CD4-positive, alpha-beta T cell treated with Interferon alpha-2 for 1 hour (primary cell): ENCODE measurements around the gene DIP2C.

Source experiments
- DNase-seq, 2 donors: peaks; one replicate each; pipeline ENCODE4 v3.0.0-alpha.2; 2020 to 2022

DIP2C gene

DNA sequence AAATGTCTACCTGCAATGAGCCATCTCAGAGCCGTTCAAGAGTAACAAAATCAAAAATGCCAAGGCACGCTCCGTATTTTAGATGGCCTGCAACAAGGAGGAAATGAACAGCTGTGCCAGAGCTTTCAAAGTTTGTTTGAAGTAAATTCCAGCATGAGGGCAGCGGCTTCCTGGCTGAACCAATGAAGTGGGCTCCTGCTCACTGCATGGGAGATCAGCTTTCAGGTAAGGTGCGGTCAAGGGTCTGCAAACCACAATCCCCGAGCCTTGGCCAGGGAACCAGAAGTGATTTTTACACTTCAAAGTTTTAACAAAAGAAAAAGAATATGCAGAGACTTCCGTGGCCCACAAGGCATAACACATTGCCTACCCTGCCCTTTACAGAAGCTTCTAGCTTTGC, 120.6 kb downstream of the DIP2C start:
- no peak for DNase-seq

- no peak for DNase-seq
Observed at GRCh38 chr10:567869-568268, 121.6 kb downstream of the DIP2C start.

DNA sequence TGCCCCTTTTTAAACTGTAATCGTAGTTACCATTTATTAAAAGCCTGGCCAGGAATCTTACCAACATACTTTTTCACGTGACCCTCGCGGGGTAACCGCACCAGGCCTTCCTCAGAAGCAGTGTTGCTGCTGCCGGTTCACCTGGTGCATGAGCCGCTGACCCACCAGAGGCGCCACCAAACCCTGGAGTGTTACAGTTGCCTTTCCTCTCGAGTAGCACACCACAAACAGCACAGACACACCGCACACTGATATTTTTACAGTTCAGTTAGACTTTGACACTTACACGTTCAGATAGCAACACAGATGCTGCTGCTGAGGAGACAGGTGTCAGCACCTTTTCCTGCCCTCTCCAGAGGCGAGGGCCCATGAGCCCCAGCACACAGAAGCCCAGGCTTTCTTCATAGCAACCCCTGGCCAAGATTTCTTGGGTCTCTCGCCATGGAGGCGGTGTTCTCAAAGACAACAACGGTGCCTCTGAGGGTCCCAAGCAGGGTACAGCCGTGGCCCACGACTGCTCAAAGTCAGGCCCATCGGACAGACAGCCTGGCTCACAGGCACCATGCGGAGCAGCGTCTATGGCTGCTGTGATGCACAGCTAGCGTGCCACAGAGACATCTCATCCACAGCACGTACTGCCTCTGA, 123.1 kb downstream of the DIP2C start:
- DNase-seq: no peak

DNA sequence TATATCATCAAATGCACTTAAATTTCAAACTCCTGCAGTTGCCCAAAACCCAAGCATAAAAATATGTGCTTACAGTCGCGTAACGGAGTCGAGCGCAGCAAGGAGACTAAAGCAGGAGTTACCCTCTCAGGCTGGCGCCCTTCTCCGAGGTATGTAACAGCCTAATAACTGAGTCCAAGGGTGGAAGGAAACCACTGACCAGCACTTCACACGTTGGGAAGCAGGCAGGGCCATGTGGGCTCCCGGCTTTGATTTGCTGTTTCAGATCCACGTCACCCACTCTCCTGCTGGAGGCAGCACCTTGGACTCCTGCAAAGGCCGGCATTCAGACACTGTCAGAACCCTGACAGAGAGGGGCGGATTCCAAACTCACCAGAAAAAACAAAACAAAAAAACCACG, 123.8 kb downstream of the DIP2C start:
- DNase-seq: no peak

DNA sequence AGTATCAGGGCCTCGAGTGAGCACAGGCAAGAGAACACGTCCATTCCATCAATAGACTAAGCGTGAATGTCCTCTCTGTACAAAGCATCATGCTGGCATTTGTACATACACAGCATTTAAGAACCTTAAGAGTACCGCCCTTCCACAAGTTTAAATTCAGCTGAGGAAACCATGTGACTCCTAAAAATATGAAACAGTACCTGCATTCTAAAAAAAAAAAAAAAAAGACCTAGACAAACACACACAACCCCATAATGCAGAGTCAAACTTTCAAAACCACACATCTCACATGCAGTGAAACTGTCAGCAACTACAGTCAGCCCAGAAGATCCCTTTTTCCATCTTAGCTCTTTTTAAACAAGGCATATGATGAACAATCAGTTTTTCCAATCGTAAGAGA, 124.3 kb downstream of the DIP2C start:
- DNase-seq: no peak

DNA sequence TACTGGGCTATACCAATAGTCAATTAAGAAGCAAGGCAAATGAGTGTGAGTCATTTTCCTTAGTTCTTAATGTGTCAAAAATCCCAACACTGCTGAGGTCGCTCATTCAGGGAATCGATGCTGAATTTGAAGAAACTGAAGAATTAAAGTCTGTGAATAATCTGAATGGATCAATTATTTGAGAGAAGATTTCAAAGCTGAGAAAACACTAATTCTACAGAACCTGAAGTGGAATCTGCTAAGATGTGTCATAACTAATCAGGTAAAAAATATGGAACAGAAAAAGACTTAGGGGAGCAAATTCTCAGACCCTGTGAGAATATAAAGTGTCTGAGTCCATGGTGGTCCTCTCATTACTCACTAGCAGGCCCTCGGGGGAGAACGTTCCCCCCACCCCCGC, 125.6 kb downstream of the DIP2C start:
- DNase-seq: no peak

DNA sequence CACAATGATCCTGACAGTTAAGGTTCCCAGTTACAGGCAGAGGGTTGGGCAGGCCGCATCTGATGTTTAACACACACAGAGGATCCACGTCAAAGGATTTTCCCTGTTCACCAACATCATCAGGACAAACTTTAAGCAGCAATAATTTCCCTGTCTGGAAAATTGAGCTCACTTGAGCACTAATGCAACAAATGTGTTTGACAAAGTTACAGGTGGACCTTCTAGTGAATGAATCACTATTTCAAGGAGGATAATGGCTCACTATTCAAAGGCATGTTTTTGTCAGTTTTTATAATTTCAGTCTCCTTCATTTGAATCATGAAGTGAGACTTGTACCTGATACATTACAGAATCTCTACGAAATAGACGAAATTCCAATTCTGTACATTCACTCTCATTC, 127.3 kb downstream of the DIP2C start:
- DNase-seq: no peak

GRCh38 chr10:561721-562120, 127.7 kb downstream of the DIP2C start:
- DNase-seq: no peak

GRCh38 chr10:560314-560992, 129.0 kb downstream of the DIP2C start:
- no peak for DNase-seq

DNA sequence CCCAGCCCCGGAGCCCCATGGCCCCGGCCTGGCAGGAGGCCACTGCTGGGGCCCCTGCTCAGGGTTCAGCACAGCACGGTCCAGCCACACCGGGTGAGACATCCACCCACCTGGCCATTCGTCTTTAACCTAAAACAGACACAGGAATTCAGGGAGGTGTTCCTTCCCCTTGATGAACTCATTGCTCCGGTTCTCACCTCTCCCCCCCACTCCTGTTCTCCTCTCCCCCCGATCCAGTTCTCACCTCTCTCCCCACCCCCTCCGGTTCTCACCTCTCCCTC, 129.8 kb downstream of the DIP2C start:
- DNase-seq: no peak

- DNase-seq: no peak
Observed at GRCh38 chr10:558891-559766, 130.3 kb downstream of the DIP2C start.

- no peak for DNase-seq
Observed at GRCh38 chr10:558364-558763, 131.1 kb downstream of the DIP2C start.

DNA sequence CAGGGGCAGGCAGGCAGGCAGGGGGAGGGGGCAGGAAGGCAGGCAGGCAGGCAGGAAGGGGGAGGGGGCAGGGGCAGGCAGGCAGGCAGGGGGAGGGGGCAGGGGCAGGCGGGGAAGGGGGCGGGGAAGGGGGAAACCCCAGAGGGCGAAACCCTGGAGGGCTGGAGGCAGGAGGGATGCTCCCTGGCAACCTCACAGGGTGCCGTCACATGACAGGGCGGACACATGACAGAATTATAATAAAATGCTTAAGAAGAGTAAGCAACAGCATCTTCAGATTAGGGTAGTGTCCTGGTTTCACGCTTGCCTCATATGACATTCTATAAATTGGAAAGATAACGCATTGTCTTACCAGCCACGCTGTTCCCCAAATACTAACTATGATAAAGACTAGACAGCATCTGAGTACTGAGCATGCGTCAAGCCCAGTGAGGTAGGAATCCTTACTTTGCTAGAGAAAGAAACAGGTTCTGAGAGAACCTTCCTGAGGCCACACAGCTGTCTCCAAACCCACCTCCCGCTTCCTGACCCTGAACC, 131.6 kb downstream of the DIP2C start:
- DNase-seq: no peak

DNA sequence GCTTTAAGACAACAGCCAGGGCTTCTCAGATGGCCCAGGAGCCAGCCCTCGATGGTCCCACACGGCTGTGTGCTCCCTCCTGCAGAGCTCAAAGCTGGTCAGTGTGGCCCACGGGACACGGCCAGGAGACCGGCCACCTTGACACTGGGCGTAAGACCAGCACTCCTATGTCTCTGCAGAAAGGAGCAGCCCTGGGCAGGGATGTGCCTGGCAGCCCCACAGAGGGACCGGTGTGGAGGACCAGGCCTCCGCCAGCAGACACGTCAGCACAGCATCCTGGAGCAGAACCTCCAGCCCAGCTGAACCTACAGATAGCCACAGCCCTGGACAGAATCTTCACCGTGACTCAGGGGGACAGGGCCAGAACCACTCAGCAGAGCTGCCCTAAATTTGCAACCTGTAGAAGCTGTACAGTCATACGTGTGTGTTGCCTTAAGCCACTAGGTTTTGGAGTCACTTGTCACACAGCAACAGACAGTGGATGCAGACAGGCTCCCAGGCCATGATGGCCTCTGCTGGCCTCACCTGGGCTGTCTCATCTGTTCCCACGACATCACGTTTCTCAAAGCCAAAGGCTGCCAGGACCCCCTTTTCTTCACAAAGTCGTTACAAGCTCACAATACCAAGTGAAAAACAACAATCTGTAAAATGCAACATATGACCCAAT, 132.4 kb downstream of the DIP2C start:
- DNase-seq: no peak

GRCh38 chr10:555682-556350, 133.7 kb downstream of the DIP2C start:
- no peak for DNase-seq

DNA sequence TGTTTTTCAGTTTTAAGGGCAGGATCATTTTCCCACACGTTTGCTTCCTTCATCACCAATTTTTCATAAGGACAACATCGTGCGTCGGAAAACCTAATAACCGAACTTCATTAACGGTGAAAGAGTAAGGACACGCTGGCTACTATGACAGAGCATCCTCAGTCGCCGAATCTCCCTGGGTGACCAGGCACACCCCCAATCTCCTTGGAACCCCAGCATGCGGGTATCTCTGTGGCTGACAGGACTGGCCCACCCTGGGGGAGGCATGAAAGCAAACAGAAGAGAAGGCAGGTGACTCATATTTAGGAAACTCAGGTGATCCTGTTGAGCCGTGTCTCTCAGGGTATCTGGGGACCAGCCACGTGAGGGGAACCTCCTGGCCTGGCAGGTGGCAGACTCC, 134.2 kb downstream of the DIP2C start:
- DNase-seq: no peak

GRCh38 chr10:554182-554848, 135.2 kb downstream of the DIP2C start:
- no peak for DNase-seq

GRCh38 chr10:553233-553632, 136.2 kb downstream of the DIP2C start:
- no peak for DNase-seq

GRCh38 chr10:552679-553078, 136.8 kb downstream of the DIP2C start:
- DNase-seq: no peak

DNA sequence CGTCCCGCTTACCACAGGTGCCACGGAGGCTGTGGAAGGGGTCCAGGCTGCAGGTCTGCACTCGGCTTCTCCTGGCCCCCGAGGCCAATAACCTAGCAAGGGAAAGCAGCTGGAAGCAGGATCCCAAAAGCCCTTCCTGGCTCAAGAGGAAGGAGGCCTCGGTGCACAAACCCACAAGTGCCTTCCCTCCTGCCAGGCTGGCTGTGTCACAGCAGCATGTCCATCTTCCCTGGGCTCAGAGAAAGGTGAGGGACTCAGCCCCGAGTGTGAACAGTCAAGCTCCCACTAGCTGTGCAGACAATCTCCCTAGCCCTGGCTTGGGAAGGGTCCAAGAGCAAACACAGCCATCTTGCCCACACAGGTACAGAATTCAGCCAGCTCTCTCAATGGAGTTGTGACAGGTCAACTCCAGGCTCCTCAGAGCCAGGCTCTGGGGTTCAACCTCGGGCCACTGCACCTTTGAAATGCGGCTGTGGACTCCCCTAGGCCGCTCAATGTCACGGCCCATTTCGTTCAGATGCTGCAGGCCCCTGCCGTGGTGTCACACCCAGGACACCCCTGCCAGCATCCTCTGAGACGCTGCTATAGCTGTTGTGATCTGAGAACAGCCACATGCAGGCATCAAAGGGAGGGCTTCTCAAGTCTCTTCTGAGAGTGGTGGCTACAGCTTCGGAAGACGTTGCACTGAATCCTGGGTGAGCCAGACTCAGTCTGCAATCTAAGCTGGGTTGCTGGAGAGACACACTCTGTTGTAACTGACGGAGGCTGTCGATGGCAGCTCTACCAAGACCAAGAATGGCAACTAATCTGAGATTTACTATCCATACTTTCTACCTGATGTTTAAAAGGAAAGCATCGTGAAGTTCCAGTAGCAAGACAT, 137.9 kb downstream of the DIP2C start:
- no peak for DNase-seq
